Measurements from ENCODE around the gene LARP6. TPM values are rescaled to one million over a fixed set of nuclear protein-coding genes. Genes with fewer than 3 reads are reported as not detected.

Gene LARP6
- 42.6 and 61.3 TPM in 2 replicates for total RNA-seq

GRCh38 chr15:70853973-70854665 is at the start of gene LARP6:
TSS of gene LARP6 (minus strand) at chr15:70854157. CDS start at chr15:70854088, 69 bp downstream.

GRCh38 chr15:70892002-70892911 is 38.3 kb upstream of the LARP6 start, which contains the start of the genes LRRC49 and THAP10:
TSS of gene LRRC49 (plus strand) at chr15:70892826. CDS start at chr15:70892895, 69 bp downstream.
TSS of gene THAP10 (minus strand) at chr15:70892433. CDS start at chr15:70892272, 161 bp downstream.

Other genes with a start within 250 kb of the LARP6 start
- 87.3 and 95.9 TPM in 2 replicates for gene UACA, start 90.6 kb downstream of the LARP6 start, total RNA-seq
- 0.85 and 1.0 TPM in 2 replicates for gene THAP10, start 38.3 kb upstream of the LARP6 start, total RNA-seq
- 11.5 and 12.9 TPM in 2 replicates for gene LRRC49, start 38.7 kb upstream of the LARP6 start, total RNA-seq